ENCODE measurements around the gene DNAJC16.

DNA sequence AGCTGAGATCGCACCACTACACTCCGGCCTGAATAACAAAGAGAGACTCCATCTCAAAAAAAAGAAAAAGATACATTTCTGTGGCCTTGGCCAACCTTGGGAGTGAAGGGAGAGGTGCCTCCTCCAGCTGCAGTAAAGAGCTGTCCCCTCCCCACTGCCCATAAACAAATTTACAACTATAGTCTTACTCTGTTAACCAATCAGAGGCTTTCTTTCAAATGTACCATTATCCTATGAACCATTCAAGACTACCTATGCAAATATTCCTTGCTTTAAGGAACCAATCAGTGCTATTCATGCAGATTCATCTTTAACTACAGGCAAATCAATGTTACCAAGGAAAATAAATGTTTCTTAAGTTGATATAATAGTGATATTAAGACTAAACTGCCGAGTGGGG, 49.7 kb upstream of the DNAJC16 start:
- TF ChIP-seq, protein P1, sequence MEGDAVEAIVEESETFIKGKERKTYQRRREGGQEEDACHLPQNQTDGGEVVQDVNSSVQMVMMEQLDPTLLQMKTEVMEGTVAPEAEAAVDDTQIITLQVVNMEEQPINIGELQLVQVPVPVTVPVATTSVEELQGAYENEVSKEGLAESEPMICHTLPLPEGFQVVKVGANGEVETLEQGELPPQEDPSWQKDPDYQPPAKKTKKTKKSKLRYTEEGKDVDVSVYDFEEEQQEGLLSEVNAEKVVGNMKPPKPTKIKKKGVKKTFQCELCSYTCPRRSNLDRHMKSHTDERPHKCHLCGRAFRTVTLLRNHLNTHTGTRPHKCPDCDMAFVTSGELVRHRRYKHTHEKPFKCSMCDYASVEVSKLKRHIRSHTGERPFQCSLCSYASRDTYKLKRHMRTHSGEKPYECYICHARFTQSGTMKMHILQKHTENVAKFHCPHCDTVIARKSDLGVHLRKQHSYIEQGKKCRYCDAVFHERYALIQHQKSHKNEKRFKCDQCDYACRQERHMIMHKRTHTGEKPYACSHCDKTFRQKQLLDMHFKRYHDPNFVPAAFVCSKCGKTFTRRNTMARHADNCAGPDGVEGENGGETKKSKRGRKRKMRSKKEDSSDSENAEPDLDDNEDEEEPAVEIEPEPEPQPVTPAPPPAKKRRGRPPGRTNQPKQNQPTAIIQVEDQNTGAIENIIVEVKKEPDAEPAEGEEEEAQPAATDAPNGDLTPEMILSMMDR (IDR thresholded peaks at IDR 0.05): no peak
- TF ChIP-seq POLR2A (IDR thresholded peaks at IDR 0.05): no peak
